H4 (cell line): Measurements from ENCODE around the gene FAM227B. TPM values are rescaled to one million over a fixed set of nuclear protein-coding genes. Genes with fewer than 3 reads are reported as not detected.

ENCODE experiments used
- DNase-seq: peaks from one replicate; pipeline ENCODE4 v3.0.0-alpha.2; 2015; ENCODE audit warnings: low spot score
- total RNA-seq: library from RNA; depleted of rRNA; stranded (reverse); fragments of >200 nt; shearing (Covaris generic); gene quantifications from 2 replicates; pipeline ENCODE4 v1.2.3, GENCODE V29; 2014; rRNA removed

The FAM227B gene
- total RNA-seq, 1 experiment from 2014 or later = 2.1 TPM

DNA sequence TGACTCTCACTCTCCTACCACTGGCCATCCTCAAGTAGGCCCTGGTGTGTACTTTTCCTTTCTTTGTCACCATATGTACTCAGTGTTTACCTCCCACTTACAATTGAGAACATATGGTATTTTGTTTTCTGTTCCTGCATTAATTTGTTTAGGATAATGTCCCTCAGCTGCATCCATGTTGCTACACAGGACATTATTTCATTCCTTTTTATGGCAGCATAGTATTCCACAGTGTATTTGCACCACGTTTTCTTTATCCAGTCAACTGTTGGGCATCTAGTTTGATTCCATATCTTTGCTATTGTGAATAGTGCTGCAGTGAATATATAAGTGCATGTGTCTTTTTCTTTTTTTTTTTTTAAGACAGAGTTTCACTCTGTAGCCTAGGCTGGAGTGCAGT is 324.4 kb downstream of the FAM227B start:
- DNase-seq = no peak

DNA sequence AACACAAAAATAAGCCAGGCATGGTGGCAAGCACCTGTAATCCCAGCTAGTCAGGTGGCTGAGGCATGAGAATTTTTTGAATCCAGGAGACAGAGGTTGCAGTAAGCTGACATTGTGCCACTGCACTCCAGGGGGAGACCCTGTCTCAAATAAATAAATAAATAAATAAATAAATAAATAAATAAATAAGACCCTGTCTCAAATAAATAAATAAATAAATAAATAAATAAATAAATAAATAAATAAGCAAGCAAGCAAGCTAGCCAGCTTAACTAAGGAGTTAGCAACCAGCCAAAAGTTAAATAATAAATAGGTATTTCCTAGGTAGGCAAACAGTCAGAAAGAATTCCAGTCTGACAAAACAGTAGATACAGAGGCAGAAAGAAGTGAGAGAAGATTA is 326.7 kb downstream of the FAM227B start:
- no peak for DNase-seq

- no peak for DNase-seq
These were observed 330.4 kb downstream of the FAM227B start for GRCh38 chr15:49290191-49290590.

- no peak for DNase-seq
These were observed 332.2 kb downstream of the FAM227B start for GRCh38 chr15:49288391-49288790.

GRCh38 chr15:49287481-49287880 is 333.1 kb downstream of the FAM227B start:
- no peak for DNase-seq

- no peak for DNase-seq
These were observed 333.8 kb downstream of the FAM227B start for GRCh38 chr15:49286649-49287404.

- DNase-seq = no peak
These were observed 338.3 kb downstream of the FAM227B start for GRCh38 chr15:49282366-49282765.

DNA sequence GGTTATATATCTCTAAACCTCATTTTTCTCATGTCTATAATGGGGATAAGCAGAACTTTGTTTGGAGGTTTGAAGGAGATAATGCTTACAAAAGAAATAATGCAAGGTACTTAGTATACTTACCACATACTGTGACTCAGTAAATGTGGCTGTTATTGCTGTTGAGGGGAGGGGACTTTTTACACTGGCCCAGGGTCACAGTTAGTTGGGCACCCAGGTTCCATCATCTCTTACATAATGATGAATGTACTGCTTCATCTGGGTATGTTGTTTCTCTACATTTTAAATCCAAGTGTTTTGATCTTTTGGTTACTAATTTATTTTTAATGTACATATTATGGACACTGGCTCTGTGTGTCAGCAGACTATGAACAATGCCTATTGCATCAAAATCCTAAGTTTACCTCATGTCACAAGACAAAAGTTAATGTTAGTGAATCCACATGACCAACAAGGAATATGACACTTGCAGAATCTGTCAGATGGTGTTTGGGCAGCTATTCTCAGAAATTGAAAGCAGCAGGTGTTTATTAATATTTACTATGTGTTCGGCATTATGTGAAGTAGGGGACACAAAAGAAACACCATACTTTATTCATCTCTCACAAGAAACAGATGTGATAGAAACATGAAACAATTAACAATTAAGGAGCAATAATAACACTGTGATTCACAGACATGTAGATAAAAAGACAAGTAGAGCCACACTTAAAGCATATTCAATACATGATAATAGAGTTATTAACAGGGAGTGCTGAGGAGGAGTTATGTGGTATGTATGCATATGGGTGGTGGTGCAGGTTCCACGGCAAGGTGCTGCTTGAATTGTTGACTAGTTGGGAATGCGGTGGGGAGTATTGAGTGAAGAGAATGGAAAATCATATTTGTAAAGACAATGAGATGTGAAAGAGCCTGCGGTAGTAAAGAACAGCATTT is 340.8 kb downstream of the FAM227B start:
- no peak for DNase-seq

DNA sequence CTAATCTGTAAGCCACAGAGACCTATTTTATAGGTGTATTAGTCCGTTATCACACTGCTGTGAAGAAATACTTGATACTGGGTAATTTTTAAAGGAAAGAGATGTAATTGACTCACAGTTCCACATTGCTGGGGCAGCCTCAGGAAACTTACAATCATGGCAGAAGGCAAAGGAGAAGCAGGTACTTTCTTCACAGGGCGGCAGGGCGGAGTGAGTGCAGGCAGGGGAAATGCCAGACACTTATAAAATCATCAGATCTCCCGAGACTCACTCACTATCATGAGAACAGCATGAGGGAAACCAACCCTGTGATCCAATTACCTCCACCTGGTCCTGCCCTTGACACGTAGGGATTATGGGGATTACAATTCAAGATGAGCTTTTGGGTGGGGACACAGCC is 341.9 kb downstream of the FAM227B start:
- no peak for DNase-seq

Other genes with a start within 250 kb of the FAM227B start
- 3.6 and 8.2 TPM in 2 replicates for gene FGF7, start 197.6 kb downstream of the FAM227B start, total RNA-seq
- 20.6 and 35.3 TPM in 2 replicates for gene DTWD1, start 230 bp upstream of the FAM227B start, total RNA-seq